Hepatocyte (in vitro differentiated cells): ENCODE results near the gene LRBA. TPM values are rescaled to one million over a fixed set of nuclear protein-coding genes. Genes with fewer than 3 reads are reported as not detected.

Source experiments
- DNase-seq: peaks from one replicate; pipeline ENCODE4 v3.0.0-alpha.2; 2016; ENCODE audit warnings: low spot score
- H2AFZ ChIP-seq: fragments of 200-600 bp; sonication (generic); 2 replicates; pipeline ENCODE4 v1.6.0; 2016; ENCODE audit warnings: antibody characterized with exemption, mild to moderate bottlenecking
- H3K27ac ChIP-seq: fragments of 200-600 bp; sonication (generic); 2 replicates; pipeline ENCODE4 v1.5.1; 2016; ENCODE audit warnings: mild to moderate bottlenecking
- H3K27me3 ChIP-seq: fragments of 200-600 bp; sonication (generic); 2 replicates; pipeline ENCODE4 v1.6.1; 2016
- H3K36me3 ChIP-seq: fragments of 200-600 bp; sonication (generic); replicated peaks from 2 replicates; pipeline ENCODE4 v1.5.1; 2016; ENCODE audit warnings: low read depth; ENCODE audit not compliant: insufficient read depth
- H3K4me1 ChIP-seq: fragments of 200-600 bp; sonication (generic); 2 replicates; pipeline ENCODE4 v1.5.1; 2016; ENCODE audit warnings: mild to moderate bottlenecking, moderate library complexity; ENCODE audit not compliant: insufficient read depth
- H3K4me2 ChIP-seq: fragments of 200-600 bp; sonication (generic); 2 replicates; pipeline ENCODE4 v1.6.0; 2016
- H3K4me3 ChIP-seq: fragments of 200-600 bp; sonication (generic); 2 replicates; pipeline ENCODE4 v1.5.1; 2016; ENCODE audit warnings: mild to moderate bottlenecking
- H3K79me2 ChIP-seq: fragments of 200-600 bp; sonication (generic); 2 replicates; pipeline ENCODE4 v1.6.0; 2017; ENCODE audit warnings: mild to moderate bottlenecking
- H3K9me2 ChIP-seq: fragments of 200-600 bp; sonication (generic); replicated peaks from 2 replicates; pipeline ENCODE4 v1.6.0; 2017; ENCODE audit warnings: mild to moderate bottlenecking; ENCODE audit not compliant: insufficient read depth
- H3K9me3 ChIP-seq: fragments of 200-600 bp; sonication (generic); 2 replicates; pipeline ENCODE4 v1.5.1; 2016; ENCODE audit warnings: low read depth, mild to moderate bottlenecking
- H4K20me1 ChIP-seq: fragments of 200-600 bp; sonication (generic); 2 replicates; pipeline ENCODE4 v1.6.0; 2016; ENCODE audit warnings: mild to moderate bottlenecking; ENCODE audit not compliant: insufficient read depth, poor library complexity, severe bottlenecking
- CTCF ChIP-seq: fragments of 200-600 bp; sonication (generic); IDR thresholded peaks from 2 replicates; pipeline ENCODE4 v1.5.1; 2016; ENCODE audit warnings: antibody characterized with exemption, mild to moderate bottlenecking; ENCODE audit not compliant: poor library complexity
- EZH2 ChIP-seq: fragments of 200-600 bp; sonication (generic); IDR thresholded peaks from 2 replicates; pipeline ENCODE4 v1.6.1; 2016; ENCODE audit warnings: antibody characterized with exemption, mild to moderate bottlenecking, borderline replicate concordance
- EZH2phosphoT487 ChIP-seq: fragments of 200-600 bp; sonication (generic); IDR thresholded peaks from one replicate; pipeline ENCODE4 v1.6.1; 2018; ENCODE audit warnings: antibody characterized with exemption, mild to moderate bottlenecking, low read depth, moderate library complexity; ENCODE audit not compliant: unreplicated experiment, severe bottlenecking
- WGBS: methylation state at CpG from one replicate; pipeline ENCODE4 v1.1.6; 2016; ENCODE audit warnings: low lambda C conversion rate; ENCODE audit errors: missing lambda C conversion rate; 5-methylcytosine and 5-hydroxymethylcytosine counted together
- polyA plus RNA-seq: library from polyadenylated mRNA; unstranded; fragments of >200 nt; fragmentation: Nextera tagmentation; extraction: Ambion mirVana; gene quantifications from 2 replicates; pipeline ENCODE4 v1.2.1, GENCODE V29; 2016
- total RNA-seq: library from RNA; depleted of rRNA; stranded (reverse); fragments of >200 nt; gene quantifications from 2 replicates; pipeline ENCODE4 v1.2.3, GENCODE V29; 2014

Gene LRBA
- total and polyA plus RNA-seq, 2 experiments from 2014 or later, result 14.1 to 69.4 TPM

GRCh38 chr4:150904671-150905070 lies 110.4 kb downstream of the LRBA start:
- 68% methylated on average over 3 of the region's 3 CpGs for WGBS

DNA sequence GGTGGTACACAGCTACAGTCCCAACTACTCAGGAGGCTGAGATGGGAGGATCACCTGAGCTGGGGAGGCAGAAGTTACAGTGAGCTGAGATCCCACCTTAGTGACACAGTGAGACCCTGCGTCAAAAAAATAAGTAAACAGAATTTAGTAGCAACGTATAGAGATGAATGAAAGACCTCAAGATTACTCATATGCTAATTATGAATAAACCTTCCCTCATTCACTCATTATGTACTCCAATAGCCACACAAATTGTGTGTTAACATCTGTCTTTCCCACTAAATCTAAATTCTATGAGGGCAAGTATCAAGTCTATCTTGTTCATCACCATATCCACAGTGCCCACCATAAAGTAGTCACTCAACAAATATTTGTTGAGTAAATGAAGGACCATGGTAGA lies 111.5 kb downstream of the LRBA start:
- no peak for TF ChIP-seq EZH2phosphoT487
- TF ChIP-seq EZH2, result no peak
- no peak for TF ChIP-seq CTCF
- 94% methylated on average over 2 of the region's 2 CpGs for WGBS
- Histone ChIP-seq H3K9me3 (no peaks in the 10 kb centered on the region), H3K27me3 (no peaks in the 10 kb centered on the region), H3K4me1 (no peaks in the 10 kb centered on the region), H3K4me2 (no peak overlapping the region), H3K9me2 (no peaks in the 10 kb centered on the region), H3K4me3 (no peak overlapping the region), H3K79me2 (no peaks in the 10 kb centered on the region), H3K27ac (no peak overlapping the region), H3K36me3 (no peaks in the 10 kb centered on the region), H2AFZ (no peak overlapping the region), H4K20me1 (no peaks in the 10 kb centered on the region)
- no peak for DNase-seq

More at GRCh38 chr4:150904671-150905070, 110.4 kb downstream of the LRBA start:
- DNase-seq, result no peak
- Histone ChIP-seq H3K4me3 (no peak overlapping the region), H3K36me3 (no peaks in the 10 kb centered on the region), H4K20me1 (no peaks in the 10 kb centered on the region), H3K27ac (no peak overlapping the region), H3K27me3 (no peaks in the 10 kb centered on the region), H3K79me2 (no peaks in the 10 kb centered on the region), H3K4me2 (no peak overlapping the region), H3K9me2 (no peaks in the 10 kb centered on the region), H3K9me3 (no peaks in the 10 kb centered on the region), H2AFZ (no peak overlapping the region), H3K4me1 (no peaks in the 10 kb centered on the region)
- no peak for TF ChIP-seq CTCF
- TF ChIP-seq EZH2phosphoT487, result no peak
- TF ChIP-seq EZH2, result no peak

DNA sequence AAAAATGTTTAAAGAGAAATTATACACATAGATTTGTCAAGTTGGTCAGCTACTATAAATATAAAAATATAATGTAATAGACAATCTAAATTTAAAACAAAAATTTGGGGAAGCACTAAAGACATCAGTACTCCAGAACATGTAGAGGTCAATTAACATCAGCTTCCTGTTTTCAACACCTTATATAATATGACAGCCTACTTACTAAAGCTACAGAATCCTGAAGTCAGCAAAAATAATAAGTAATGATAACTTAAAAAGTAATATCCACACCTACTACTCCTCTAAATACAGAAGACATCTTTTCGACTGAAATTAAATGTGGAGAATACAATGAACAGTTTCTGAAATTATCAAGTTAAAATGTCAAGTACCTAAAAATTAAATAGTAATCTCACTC lies 118.6 kb downstream of the LRBA start:
- DNase-seq, result no peak
- Histone ChIP-seq H2AFZ (no peak overlapping the region), H3K27ac (no peak overlapping the region), H3K9me3 (no peaks in the 10 kb centered on the region), H3K79me2 (no peaks in the 10 kb centered on the region), H3K9me2 (no peaks in the 10 kb centered on the region), H3K4me1 (no peaks in the 10 kb centered on the region), H3K4me3 (no peak overlapping the region), H3K27me3 (no peaks in the 10 kb centered on the region), H4K20me1 (no peaks in the 10 kb centered on the region), H3K4me2 (no peak overlapping the region), H3K36me3 (no peaks in the 10 kb centered on the region)
- WGBS, result 92% methylated on average over 1 of the region's 1 CpG
- TF ChIP-seq EZH2phosphoT487, result no peak
- TF ChIP-seq CTCF, result no peak
- no peak for TF ChIP-seq EZH2

DNA sequence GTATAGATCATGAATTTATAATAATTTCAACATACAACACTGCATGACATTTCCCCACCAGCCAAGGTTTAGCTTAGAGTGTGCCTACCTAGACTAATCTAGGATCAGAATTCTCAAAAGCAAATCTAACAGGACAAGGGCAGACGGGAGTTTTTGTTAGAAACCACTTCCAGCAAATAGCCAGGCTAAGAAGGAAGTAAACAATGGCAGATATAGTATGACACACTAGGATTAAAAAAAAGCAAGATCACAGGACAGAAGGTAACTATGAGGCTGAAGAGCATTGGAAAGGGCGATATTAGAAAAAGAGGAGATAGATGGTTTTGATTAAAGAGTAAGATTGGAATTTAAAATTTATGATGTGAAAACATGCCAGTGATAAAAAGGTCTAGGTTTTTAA lies 124.8 kb downstream of the LRBA start:
- Histone ChIP-seq H3K79me2 (no peaks in the 10 kb centered on the region), H3K9me3 (no peaks in the 10 kb centered on the region), H3K36me3 (no peaks in the 10 kb centered on the region), H2AFZ (no peak overlapping the region), H3K9me2 (no peaks in the 10 kb centered on the region), H3K4me2 (no peak overlapping the region), H3K27ac (no peak overlapping the region), H3K27me3 (no peaks in the 10 kb centered on the region), H3K4me3 (no peak overlapping the region), H4K20me1 (no peaks in the 10 kb centered on the region), H3K4me1 (no peaks in the 10 kb centered on the region)
- no peak for TF ChIP-seq EZH2phosphoT487
- no peak for DNase-seq
- WGBS, result 60% methylated on average over 2 of the region's 2 CpGs
